Breast epithelium (tissue), 4 donors: ENCODE measurements around the gene TTC4. TPM values are rescaled to one million over a fixed set of nuclear protein-coding genes. Genes with fewer than 3 reads are reported as not detected.
"Not testable (repeated sequence)": the region's sequence is repeated elsewhere in the genome, so short reads cannot be mapped to it uniquely, and the experiment has no call there.

Source experiments
- DNase-seq, 2 donors: peaks; one replicate each; pipeline ENCODE4 v3.0.0-alpha.2; 2019; ENCODE audit warnings: low spot score in 2 of 2
- H3K27ac ChIP-seq, 2 donors: fragments of 200-600 bp; sonication (generic) in 1 of 2; one replicate each; pipeline ENCODE4 v1.5.1; 2016 to 2019; ENCODE audit warnings: mild to moderate bottlenecking in 1 of 2
- H3K27me3 ChIP-seq, 2 donors: fragments of 200-600 bp; sonication (generic) in 1 of 2; one replicate each; pipeline versions ENCODE4 v1.5.1 to v1.6.0; 2017 to 2019; ENCODE audit warnings: control low read depth in 1 of 2, mild to moderate bottlenecking in 1 of 2
- H3K36me3 ChIP-seq: fragments of 200-600 bp; one replicate; pipeline ENCODE4 v1.5.1; 2019
- H3K4me1 ChIP-seq, 2 donors: fragments of 200-600 bp; sonication (generic); one replicate each; pipeline ENCODE4 v1.5.1; 2016 to 2019; ENCODE audit warnings: control low read depth in 1 of 2
- H3K4me3 ChIP-seq, 3 donors: fragments of 200-600 bp; sonication (generic); 1 replicate in 2 of 3; 2 replicates in 1 of 3; pipeline ENCODE4 v1.5.1; 2016 to 2019; ENCODE audit warnings: mild to moderate bottlenecking in 3 of 3, moderate library complexity in 2 of 3
- H3K9me3 ChIP-seq, 2 donors: fragments of 200-600 bp; sonication (generic) in 1 of 2; one replicate each; pipeline ENCODE4 v1.5.1; 2016 to 2019; ENCODE audit warnings: control low read depth in 1 of 2
- CTCF ChIP-seq, 3 donors: fragments of 450-650 bp; IDR thresholded peaks; one replicate each; pipeline ENCODE4 v1.5.1; 2016 to 2017; ENCODE audit warnings: antibody characterized with exemption in 3 of 3, mild to moderate bottlenecking in 3 of 3, moderate library complexity in 3 of 3
- POLR2A ChIP-seq: fragments of 450-650 bp; IDR thresholded peaks from one replicate; pipeline ENCODE4 v1.6.1; 2016; ENCODE audit warnings: antibody characterized with exemption, mild to moderate bottlenecking, moderate library complexity
- POLR2AphosphoS5 ChIP-seq, 3 donors: sonication (generic); formaldehyde crosslinking; IDR thresholded peaks; one replicate each; pipeline ENCODE4 v1.6.1; 2017; ENCODE audit warnings: antibody characterized with exemption in 3 of 3
- intact Hi-C: fragments of 100-400 bp; cut with DNase I; formaldehyde crosslinking; loops from one replicate; pipeline ENCODE4 v1.15.1; 2023; ENCODE audit warnings: low total_unique reads
- total RNA-seq, 3 donors: library from RNA; depleted of rRNA; stranded (reverse); fragments of >200 nt; gene quantifications; one replicate each; pipeline ENCODE4 v1.1.0, GENCODE V29; 2016

TTC4 gene
- total RNA-seq, 3 donors from 2014 or later, result 18.2 to 33.8 (median 26.9) TPM

- H3K9me3 ChIP-seq, result no peaks in the 10 kb centered on the region
- no peak for DNase-seq
- H3K4me3 ChIP-seq, result no peak overlapping the region
- no peak overlapping the region for H3K27ac ChIP-seq
- no peaks in the 10 kb centered on the region for H3K27me3 ChIP-seq
- H3K36me3 ChIP-seq, result no peaks in the 10 kb centered on the region
- intact Hi-C loops, result no loop called here
- TF ChIP-seq CTCF (IDR thresholded peaks at IDR 0.05), result no peak
- TF ChIP-seq POLR2AphosphoS5 (IDR thresholded peaks at IDR 0.05), result no peak
- TF ChIP-seq POLR2A, result no peak
- H3K4me1 ChIP-seq, result no peaks in the 10 kb centered on the region
Observed at GRCh38 chr1:54766726-54767125, 51.1 kb downstream of the TTC4 start.

DNA sequence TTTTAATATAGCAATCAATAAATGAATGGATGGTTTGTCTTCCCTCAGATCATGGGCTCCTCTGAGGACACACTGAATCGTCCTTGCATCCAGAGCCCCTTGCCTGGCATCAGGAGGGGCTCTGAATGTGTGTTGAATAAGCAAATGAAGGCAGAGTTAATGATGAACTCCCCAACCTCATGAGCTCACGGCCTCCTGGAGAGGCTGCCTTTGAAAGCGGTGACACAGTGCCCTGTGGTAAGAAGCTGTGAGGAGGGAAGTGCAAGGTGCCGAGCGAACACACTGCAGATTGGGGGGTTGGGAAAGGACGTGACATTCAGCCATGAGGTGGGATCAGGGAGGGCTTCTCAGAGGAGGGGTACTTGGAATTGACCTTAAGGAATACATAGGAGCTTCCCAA, 51.9 kb downstream of the TTC4 start:
- no peaks in the 10 kb centered on the region for H3K9me3 ChIP-seq
- H3K27me3 ChIP-seq, result no peaks in the 10 kb centered on the region
- DNase-seq, result no peak
- H3K4me3 ChIP-seq, result no peak overlapping the region
- no peak for TF ChIP-seq CTCF (IDR thresholded peaks at IDR 0.05)
- TF ChIP-seq POLR2AphosphoS5 (IDR thresholded peaks at IDR 0.05), result no peak
- no peak for TF ChIP-seq POLR2A
- no peak overlapping the region for H3K27ac ChIP-seq
- intact Hi-C loops, result no loop called here
- no peaks in the 10 kb centered on the region for H3K4me1 ChIP-seq
- H3K36me3 ChIP-seq, result no peaks in the 10 kb centered on the region

DNA sequence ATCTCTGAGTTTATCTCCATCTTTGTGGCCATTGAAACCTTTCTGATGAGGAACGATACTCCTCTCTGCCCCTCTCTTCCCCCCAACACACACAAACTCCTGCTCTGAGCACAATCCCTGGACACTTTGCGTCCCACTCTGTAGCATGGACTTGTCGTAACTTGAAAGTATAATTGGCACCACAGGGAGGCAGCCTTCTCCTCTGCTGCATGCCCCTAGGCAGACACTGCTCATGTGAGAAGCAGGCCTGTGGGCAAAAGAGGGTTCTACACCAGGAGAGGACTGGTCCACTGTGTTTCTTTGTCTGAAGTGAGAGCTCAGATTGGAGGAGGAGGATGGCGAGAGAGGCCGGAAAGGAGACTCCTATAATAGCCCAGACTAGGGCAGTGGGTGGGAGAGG, 52.4 kb downstream of the TTC4 start:
- Histone ChIP-seq H3K9me3 (no peaks in the 10 kb centered on the region), H3K27me3 (no peaks in the 10 kb centered on the region), H3K4me3 (no peak overlapping the region), H3K27ac (no peak overlapping the region), H3K36me3 (no peaks in the 10 kb centered on the region), H3K4me1 (no peaks in the 10 kb centered on the region)
- DNase-seq, result no peak
- no peak for TF ChIP-seq CTCF (IDR thresholded peaks at IDR 0.05)
- TF ChIP-seq POLR2AphosphoS5 (IDR thresholded peaks at IDR 0.05), result no peak
- TF ChIP-seq POLR2A, result no peak
- intact Hi-C loops, result no loop called here

- intact Hi-C loops, result loop anchor here (10.0 kb wide), 1 partner anchor 218 kb away; no protein-coding TSS in a partner anchor
- TF ChIP-seq POLR2A, result no peak
Observed at GRCh38 chr1:54772951-54773350, 57.3 kb downstream of the TTC4 start.

DNA sequence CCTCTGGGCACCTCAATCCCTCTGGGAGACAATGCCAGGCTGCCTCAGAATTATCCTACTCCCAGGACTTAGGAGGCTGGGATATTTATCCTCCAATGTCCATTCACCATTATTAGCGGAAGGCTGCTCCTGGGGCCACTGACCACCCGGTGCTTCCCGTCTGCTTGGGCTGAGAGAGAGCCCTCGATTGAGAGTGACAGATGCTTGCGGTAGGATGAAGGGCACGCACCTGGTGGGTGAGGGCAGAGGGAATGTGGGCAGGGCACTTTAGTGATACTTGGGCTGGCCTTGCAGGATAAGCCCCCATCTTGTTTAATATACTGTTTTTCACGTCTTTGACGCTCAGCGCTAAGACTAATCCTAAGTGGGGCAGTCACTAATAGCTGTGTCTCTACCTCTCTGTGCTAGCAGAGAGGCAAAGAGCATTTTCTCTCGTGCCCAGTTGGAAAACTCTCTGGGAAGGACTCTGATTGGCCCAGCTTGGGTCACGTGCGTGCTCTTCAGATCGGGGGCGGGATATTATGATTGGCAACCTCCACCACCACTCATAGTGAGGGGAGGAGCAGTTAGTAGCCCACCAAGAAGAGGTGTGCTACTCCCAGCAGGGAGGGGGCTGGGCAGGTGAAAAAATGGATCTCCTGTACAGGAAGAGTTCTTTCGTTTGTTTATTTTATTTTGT, 59.3 kb downstream of the TTC4 start:
- TF ChIP-seq CTCF (IDR thresholded peaks at IDR 0.05), result no peak
- no peaks in the 10 kb centered on the region for H3K27me3 ChIP-seq
- no peaks in the 10 kb centered on the region for H3K9me3 ChIP-seq
- H3K4me1 ChIP-seq, result no peaks in the 10 kb centered on the region
- H3K27ac ChIP-seq, result no peak overlapping the region
- no peaks in the 10 kb centered on the region for H3K36me3 ChIP-seq
- no peak for DNase-seq
- H3K4me3 ChIP-seq, result no peak overlapping the region
- intact Hi-C loops, result loop anchor here (10.0 kb wide), 1 partner anchor 220 kb away; no protein-coding TSS in a partner anchor

More at GRCh38 chr1:54772951-54773350, 57.3 kb downstream of the TTC4 start:
- Histone ChIP-seq H3K4me3 (no peak overlapping the region), H3K27me3 (no peaks in the 10 kb centered on the region), H3K27ac (no peak overlapping the region), H3K4me1 (no peaks in the 10 kb centered on the region), H3K9me3 (no peaks in the 10 kb centered on the region), H3K36me3 (no peaks in the 10 kb centered on the region)
- DNase-seq, result no peak

DNA sequence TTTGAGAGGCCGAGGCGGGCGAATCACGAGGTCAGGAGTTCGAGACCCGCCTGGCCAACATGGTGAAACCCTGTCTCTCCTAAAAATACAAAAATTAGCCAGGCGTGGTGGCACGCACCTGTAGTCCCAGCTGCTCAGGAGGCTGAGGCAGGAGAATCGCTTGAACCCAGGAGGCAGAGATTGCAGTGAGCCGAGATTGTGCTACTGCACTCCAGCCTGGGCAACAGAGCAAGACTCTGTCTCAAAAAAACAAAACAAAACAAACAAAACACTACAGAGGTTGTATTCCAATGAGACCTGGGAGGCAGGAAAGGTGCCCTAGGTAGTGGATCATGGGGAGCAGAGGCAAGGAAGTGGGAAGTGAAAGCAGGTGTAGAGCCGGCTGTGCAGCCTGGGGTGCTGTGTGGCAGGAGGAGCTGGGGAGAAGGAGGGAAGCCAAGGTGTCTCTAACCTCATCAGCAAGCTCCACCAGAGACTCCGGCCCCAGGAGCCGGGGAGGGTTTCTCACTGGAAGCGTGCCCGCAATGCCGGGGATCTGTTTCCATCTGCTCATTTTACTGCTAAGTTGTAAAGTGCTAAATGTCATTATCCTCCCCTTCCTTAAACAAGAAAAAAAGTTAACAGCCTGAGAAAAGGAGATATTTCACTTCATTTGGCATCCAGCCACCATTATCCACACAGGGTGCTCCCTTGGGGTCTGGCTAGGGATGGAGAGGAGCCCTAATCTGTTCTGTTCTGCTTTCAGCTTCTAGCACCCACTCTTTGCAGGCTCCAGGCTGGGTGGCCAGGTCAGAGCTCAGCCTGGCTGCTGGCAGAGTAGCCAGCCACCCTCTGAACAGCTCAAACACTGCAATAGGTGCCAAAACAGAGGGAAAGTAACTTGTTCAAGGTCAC, 60.4 kb downstream of the TTC4 start:
- not testable (repeated sequence) for H3K4me3 ChIP-seq, H3K27me3 ChIP-seq, H3K4me1 ChIP-seq, H3K36me3 ChIP-seq, DNase-seq, H3K27ac ChIP-seq, H3K9me3 ChIP-seq
- intact Hi-C loops, result loop anchor here (10.0 kb wide), 1 partner anchor 221 kb away; no protein-coding TSS in a partner anchor
